Omental fat pad (tissue), 4 donors: ENCODE measurements around the gene GALNT12. TPM values are rescaled to one million over a fixed set of nuclear protein-coding genes. Genes with fewer than 3 reads are reported as not detected.

Experiments used
- ATAC-seq: fragments of 150-250 bp; one replicate; pipeline ENCODE4 v1.9.1; 2016; ENCODE audit warnings: mild to moderate bottlenecking, moderate library complexity; ENCODE audit not compliant: low FRiP score
- DNase-seq: peaks from one replicate; pipeline ENCODE4 v3.0.0-alpha.2; 2019; ENCODE audit warnings: low spot score
- CTCF ChIP-seq, 3 donors: fragments of 450-650 bp; IDR thresholded peaks; one replicate each; pipeline ENCODE4 v1.5.1; 2016 to 2017; ENCODE audit warnings: antibody characterized with exemption in 3 of 3, mild to moderate bottlenecking in 3 of 3, moderate library complexity in 2 of 3
- total RNA-seq, 4 donors: library from RNA; depleted of rRNA; stranded (reverse); fragments of >200 nt; gene quantifications; one replicate each; pipeline ENCODE4 v1.1.0, GENCODE V29; 2016

GALNT12 gene
- total RNA-seq, 4 donors from 2014 or later, result 1.6 to 6.6 (median 4.5) TPM

GRCh38 chr9:98848450-98849149 lies 41.1 kb downstream of the GALNT12 start:
- ATAC-seq (peak; percentile 95), DNase-seq (peak; percentile 86)
- peak in 2 of 3 donors; percentile 55 to 72 for TF ChIP-seq CTCF (IDR thresholded peaks at IDR 0.05)

GRCh38 chr9:98849563-98849962 lies 42.1 kb downstream of the GALNT12 start:
- DNase-seq (no peak), ATAC-seq (no peak)
- TF ChIP-seq CTCF (IDR thresholded peaks at IDR 0.05), result no peak

GRCh38 chr9:98850851-98851729 lies 43.6 kb downstream of the GALNT12 start:
- no peak for TF ChIP-seq CTCF (IDR thresholded peaks at IDR 0.05)
- ATAC-seq, result no peak
- no peak for DNase-seq

- no peak for TF ChIP-seq CTCF (IDR thresholded peaks at IDR 0.05)
- DNase-seq, result no peak
- no peak for ATAC-seq
Observed at GRCh38 chr9:98851730-98852459, 44.4 kb downstream of the GALNT12 start.

GRCh38 chr9:98852460-98852734 lies 44.9 kb downstream of the GALNT12 start:
- ATAC-seq (no peak), DNase-seq (no peak)
- no peak for TF ChIP-seq CTCF (IDR thresholded peaks at IDR 0.05)

GRCh38 chr9:98852961-98853360 lies 45.5 kb downstream of the GALNT12 start:
- no peak for TF ChIP-seq CTCF (IDR thresholded peaks at IDR 0.05)
- no peak for DNase-seq
- ATAC-seq, result no peak
